Body of pancreas (tissue), 4 donors: Measurements from ENCODE around the gene GPR137B. TPM values are rescaled to one million over a fixed set of nuclear protein-coding genes. Genes with fewer than 3 reads are reported as not detected.

Experiments used
- ATAC-seq: fragments of 150-250 bp; one replicate; pipeline ENCODE4 v1.9.1; 2016
- DNase-seq, 4 donors: peaks; one replicate each; pipeline ENCODE4 v3.0.0-alpha.2; 2019
- H3K27ac ChIP-seq, 4 donors: fragments of 200-600 bp; sonication (generic); 1 replicate in 3 of 4; 2 replicates in 1 of 4; pipeline versions ENCODE4 v1.5.1 to v1.6.1; 2016 to 2019; ENCODE audit warnings: mild to moderate bottlenecking in 1 of 4, mixed read lengths in 1 of 4, moderate library complexity in 1 of 4
- H3K27me3 ChIP-seq, 2 donors: fragments of 200-600 bp; sonication (generic); one replicate each; pipeline ENCODE4 v1.6.0; 2016; ENCODE audit warnings: mild to moderate bottlenecking in 1 of 2
- H3K36me3 ChIP-seq, 2 donors: fragments of 200-600 bp; sonication (generic); replicated peaks in 1 of 2; 2 replicates each; pipeline ENCODE4 v1.5.1; 2016; ENCODE audit warnings: low read depth in 2 of 2; ENCODE audit not compliant: insufficient read depth in 1 of 2
- H3K4me1 ChIP-seq: fragments of 200-600 bp; sonication (generic); one replicate; pipeline ENCODE4 v1.6.0; 2016
- H3K4me3 ChIP-seq, 2 donors: fragments of 200-600 bp; sonication (generic); 1 replicate in 1 of 2; 2 replicates in 1 of 2; pipeline ENCODE4 v1.5.1; 2016 to 2019
- H3K9me3 ChIP-seq, 3 donors: fragments of 200-600 bp; sonication (generic); 1 replicate in 2 of 3; 2 replicates in 1 of 3; pipeline ENCODE4 v1.5.1; 2016
- POLR2A ChIP-seq, 3 donors: fragments of 450-650 bp; IDR thresholded peaks; one replicate each; pipeline ENCODE4 v1.6.1; 2016; ENCODE audit warnings: antibody characterized with exemption in 3 of 3, mild to moderate bottlenecking in 2 of 3
- WGBS, 2 donors: methylation state at CpG; one replicate each; pipeline ENCODE4 v1.1.5; 2017; 5-methylcytosine and 5-hydroxymethylcytosine counted together
- intact Hi-C: fragments of 100-400 bp; cut with DNase I; formaldehyde crosslinking; loops from one replicate; pipeline ENCODE4 v1.15.1; 2023
- total RNA-seq, 2 donors: library from RNA; depleted of rRNA; stranded (reverse); fragments of >200 nt; gene quantifications; one replicate each; pipeline ENCODE4 v1.1.0, GENCODE V29; 2016
- TF ChIP-seq, protein P1 (sequence below), 7 experiments: fragments of 450-650 bp in 4 of 7; fragments of 200-600 bp in 3 of 7; sonication (generic) in 3 of 7; IDR thresholded peaks; one replicate each; pipeline ENCODE4 v1.5.1; 2016 to 2019; ENCODE audit warnings: antibody characterized with exemption in 7 of 7

GPR137B gene
- total RNA-seq, 2 donors from 2014 or later: 3.3 to 3.9 TPM

DNA sequence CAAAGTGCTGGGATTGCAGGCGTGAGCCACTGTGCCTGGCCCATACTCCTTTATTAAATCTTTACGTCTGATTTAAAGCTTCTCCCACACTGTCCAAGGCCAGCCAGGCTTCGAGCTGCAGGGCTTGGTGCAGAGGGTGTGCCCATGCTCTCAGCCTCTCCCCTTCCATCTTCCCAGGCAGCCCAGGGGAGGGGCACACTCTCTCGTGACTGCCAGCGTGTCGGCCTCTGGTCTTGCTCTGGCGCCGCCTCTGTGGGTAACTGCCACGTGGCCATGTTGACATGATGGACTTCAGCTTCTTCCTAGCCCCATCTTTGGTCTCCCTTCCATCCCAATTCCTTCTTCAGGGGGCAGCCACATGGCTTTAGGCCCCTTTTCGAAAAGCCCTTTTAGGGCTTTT is 4.7 kb downstream of the GPR137B start:
- Histone ChIP-seq H3K27ac (no peak overlapping the region), H3K9me3 (no peaks in the 10 kb centered on the region), H3K27me3 (no peaks in the 10 kb centered on the region), H3K4me3 (no peak overlapping the region), H3K4me1 (peaks cover 15% of the 10 kb centered on the region), H3K36me3 (no peaks in the 10 kb centered on the region)
- intact Hi-C loops: no loop called here
- 83 to 86% methylated on average over 10 of the region's 10 CpGs for WGBS, 2 donors
- DNase-seq: no peak
- ATAC-seq: no peak
- TF ChIP-seq, protein P1, sequence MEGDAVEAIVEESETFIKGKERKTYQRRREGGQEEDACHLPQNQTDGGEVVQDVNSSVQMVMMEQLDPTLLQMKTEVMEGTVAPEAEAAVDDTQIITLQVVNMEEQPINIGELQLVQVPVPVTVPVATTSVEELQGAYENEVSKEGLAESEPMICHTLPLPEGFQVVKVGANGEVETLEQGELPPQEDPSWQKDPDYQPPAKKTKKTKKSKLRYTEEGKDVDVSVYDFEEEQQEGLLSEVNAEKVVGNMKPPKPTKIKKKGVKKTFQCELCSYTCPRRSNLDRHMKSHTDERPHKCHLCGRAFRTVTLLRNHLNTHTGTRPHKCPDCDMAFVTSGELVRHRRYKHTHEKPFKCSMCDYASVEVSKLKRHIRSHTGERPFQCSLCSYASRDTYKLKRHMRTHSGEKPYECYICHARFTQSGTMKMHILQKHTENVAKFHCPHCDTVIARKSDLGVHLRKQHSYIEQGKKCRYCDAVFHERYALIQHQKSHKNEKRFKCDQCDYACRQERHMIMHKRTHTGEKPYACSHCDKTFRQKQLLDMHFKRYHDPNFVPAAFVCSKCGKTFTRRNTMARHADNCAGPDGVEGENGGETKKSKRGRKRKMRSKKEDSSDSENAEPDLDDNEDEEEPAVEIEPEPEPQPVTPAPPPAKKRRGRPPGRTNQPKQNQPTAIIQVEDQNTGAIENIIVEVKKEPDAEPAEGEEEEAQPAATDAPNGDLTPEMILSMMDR (IDR thresholded peaks at IDR 0.05): no peak
- no peak for TF ChIP-seq POLR2A (IDR thresholded peaks at IDR 0.05)

DNA sequence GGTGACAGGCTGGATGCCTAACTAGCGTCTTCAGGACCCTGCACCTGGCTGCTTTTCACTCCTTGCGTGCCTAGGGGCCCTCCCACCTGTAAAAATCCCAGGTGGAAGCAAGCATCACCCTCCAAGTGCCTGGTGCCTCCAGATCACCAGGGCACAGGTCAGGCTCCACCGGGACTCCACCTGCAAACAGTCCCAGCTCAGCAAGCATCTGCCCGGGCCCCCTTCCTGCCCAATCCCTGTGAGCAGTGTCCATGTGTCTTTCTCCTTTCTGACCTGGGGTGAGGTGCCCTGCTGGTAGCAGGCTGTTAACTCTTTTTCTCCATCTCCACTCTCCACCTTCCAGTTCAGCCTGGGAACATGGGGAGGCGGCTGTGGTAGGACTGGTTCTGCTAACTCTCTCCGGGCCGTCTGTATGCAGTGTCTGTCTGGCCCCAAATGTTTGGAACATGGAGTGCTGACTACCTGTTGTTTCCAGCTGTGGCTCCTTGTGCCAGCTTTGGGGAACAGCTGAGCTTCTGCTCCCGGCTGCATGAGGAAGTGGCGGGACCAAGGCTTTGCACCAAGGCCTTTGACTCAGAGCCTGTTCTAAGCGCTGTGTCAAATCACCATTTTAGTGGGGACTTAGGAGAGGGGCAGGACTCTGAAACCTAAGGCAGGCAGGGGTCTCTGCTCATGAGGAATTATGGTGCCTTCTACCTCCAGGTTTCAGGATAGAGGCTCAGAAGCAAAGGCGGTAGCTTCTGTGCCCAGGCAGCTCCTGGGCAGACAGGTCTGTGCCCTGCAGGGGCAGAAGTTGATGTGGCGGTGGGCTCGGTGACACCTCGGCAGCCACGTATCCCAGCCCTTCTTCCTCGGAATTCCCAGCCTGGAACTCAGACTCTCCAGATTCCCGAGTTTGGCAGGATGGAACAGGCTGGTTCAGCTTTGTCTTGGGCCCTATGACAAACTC is 5.5 kb downstream of the GPR137B start:
- Histone ChIP-seq H3K27me3 (no peaks in the 10 kb centered on the region), H3K9me3 (no peaks in the 10 kb centered on the region), H3K36me3 (no peaks in the 10 kb centered on the region), H3K4me1 (peaks cover 11% of the 10 kb centered on the region), H3K27ac (no peak overlapping the region), H3K4me3 (no peak overlapping the region)
- 76% methylated on average over 17 of the region's 17 CpGs for WGBS, 2 donors
- TF ChIP-seq, protein P1 (IDR thresholded peaks at IDR 0.05): no peak
- TF ChIP-seq POLR2A (IDR thresholded peaks at IDR 0.05): no peak
- ATAC-seq (no peak), DNase-seq (no peak)
- intact Hi-C loops: no loop called here

DNA sequence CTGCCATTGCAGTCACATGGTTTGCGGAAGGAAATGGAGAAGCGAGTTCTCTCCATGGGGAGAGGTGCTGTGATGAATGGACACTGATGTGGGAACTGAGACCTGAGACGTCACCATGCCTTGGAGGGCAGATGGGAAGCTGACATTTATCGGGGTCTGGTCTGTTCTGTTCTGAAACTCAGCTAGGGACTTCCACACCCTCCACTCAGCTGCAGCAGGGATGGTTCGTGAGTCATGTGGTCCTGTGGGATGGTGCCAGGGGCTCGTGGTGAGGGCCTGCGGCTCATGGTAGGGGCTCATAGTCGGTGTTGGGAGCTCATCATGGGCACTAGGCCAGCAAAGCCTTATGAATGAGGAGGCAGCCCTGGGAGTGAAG is 6.1 kb downstream of the GPR137B start:
- H3K27ac ChIP-seq: no peak overlapping the region
- peaks cover 4% of the 10 kb centered on the region for H3K4me1 ChIP-seq
- 76% methylated on average over 8 of the region's 8 CpGs; no CpG with 5 or more reads in 1 of the 2 donors for WGBS, 2 donors

DNA sequence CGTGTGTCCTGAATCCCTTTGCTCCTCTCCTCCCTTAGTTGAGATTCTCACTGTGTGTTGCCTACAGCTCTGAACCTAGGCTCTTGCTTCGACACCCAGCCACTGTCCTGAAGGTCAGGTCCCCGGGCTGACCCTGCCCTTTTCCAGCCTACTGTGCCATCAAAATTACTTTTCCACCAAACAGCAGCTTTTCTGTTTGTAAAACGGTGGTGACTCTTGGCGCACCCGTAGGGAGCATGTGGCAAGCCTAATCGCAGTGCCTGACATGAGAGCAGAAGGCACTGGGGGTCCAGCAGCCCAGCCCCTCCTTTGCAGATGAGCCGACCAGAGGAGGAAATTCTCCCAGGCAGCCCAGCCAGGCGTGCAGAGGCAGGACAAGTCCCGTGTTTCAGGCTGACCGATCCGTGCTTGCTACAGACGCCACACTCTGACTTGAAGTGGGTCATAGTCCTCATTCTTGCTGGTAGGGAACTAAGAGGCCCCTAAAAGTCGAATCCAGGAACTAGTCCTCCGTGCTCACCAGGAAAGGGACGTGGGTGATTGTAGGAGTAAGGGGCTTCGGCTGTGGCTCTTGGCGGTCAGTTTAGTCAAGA is 6.8 kb downstream of the GPR137B start:
- intact Hi-C loops: no loop called here
- Histone ChIP-seq H3K4me1 (no peaks in the 10 kb centered on the region), H3K36me3 (no peaks in the 10 kb centered on the region), H3K4me3 (no peak overlapping the region), H3K27me3 (no peaks in the 10 kb centered on the region), H3K9me3 (no peaks in the 10 kb centered on the region), H3K27ac (no peak overlapping the region)
- DNase-seq: no peak
- 61 to 79% methylated on average over 7 to 18 of the region's 18 CpGs for WGBS, 2 donors
- TF ChIP-seq POLR2A (IDR thresholded peaks at IDR 0.05): no peak
- TF ChIP-seq, protein P1 (IDR thresholded peaks at IDR 0.05): no peak
- ATAC-seq: no peak

More for the DNA sequence above, 6.1 kb downstream of the GPR137B start:
- H3K9me3 ChIP-seq: no peaks in the 10 kb centered on the region
- no peaks in the 10 kb centered on the region for H3K27me3 ChIP-seq
- TF ChIP-seq, protein P1 (IDR thresholded peaks at IDR 0.05): no peak
- TF ChIP-seq POLR2A (IDR thresholded peaks at IDR 0.05): no peak
- peak in 1 of 4 donors; percentile 9 for DNase-seq
- H3K4me3 ChIP-seq: no peak overlapping the region
- no peak for ATAC-seq
- intact Hi-C loops: no loop called here
- H3K36me3 ChIP-seq: no peaks in the 10 kb centered on the region
